ENCODE data around the gene MYO9A.

Gene MYO9A

GRCh38 chr15:72050700-72051099, 67.2 kb downstream of the MYO9A start:
- DNase-seq (ENCODE audit: low read depth) = peak; percentile 9
- TF ChIP-seq, protein P1, sequence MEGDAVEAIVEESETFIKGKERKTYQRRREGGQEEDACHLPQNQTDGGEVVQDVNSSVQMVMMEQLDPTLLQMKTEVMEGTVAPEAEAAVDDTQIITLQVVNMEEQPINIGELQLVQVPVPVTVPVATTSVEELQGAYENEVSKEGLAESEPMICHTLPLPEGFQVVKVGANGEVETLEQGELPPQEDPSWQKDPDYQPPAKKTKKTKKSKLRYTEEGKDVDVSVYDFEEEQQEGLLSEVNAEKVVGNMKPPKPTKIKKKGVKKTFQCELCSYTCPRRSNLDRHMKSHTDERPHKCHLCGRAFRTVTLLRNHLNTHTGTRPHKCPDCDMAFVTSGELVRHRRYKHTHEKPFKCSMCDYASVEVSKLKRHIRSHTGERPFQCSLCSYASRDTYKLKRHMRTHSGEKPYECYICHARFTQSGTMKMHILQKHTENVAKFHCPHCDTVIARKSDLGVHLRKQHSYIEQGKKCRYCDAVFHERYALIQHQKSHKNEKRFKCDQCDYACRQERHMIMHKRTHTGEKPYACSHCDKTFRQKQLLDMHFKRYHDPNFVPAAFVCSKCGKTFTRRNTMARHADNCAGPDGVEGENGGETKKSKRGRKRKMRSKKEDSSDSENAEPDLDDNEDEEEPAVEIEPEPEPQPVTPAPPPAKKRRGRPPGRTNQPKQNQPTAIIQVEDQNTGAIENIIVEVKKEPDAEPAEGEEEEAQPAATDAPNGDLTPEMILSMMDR (conservative IDR thresholded peaks at IDR 0.05; ENCODE audit: control insufficient read depth, insufficient read depth, low read depth, low read length) = no peak
- H3K4me3 ChIP-seq (ENCODE audit: control insufficient read depth, low read depth, low read length) = no peak overlapping the region

- no peak overlapping the region for H3K4me3 ChIP-seq (ENCODE audit: control insufficient read depth, low read depth, low read length)
- DNase-seq (ENCODE audit: low read depth) = peak; percentile 52
- TF ChIP-seq, protein P1 (conservative IDR thresholded peaks at IDR 0.05; ENCODE audit: control insufficient read depth, insufficient read depth, low read depth, low read length) = no peak
Measured at GRCh38 chr15:72047020-72047419, 70.9 kb downstream of the MYO9A start.

- TF ChIP-seq, protein P1 (conservative IDR thresholded peaks at IDR 0.05; ENCODE audit: control insufficient read depth, insufficient read depth, low read depth, low read length) = no peak
- no peak for DNase-seq (ENCODE audit: low read depth)
- H3K4me3 ChIP-seq (ENCODE audit: control insufficient read depth, low read depth, low read length) = no peak overlapping the region
Measured at GRCh38 chr15:72044956-72045355, 73.0 kb downstream of the MYO9A start.

- no peak overlapping the region for H3K4me3 ChIP-seq (ENCODE audit: control insufficient read depth, low read depth, low read length)
- no peak for DNase-seq (ENCODE audit: low read depth)
- TF ChIP-seq, protein P1 (conservative IDR thresholded peaks at IDR 0.05; ENCODE audit: control insufficient read depth, insufficient read depth, low read depth, low read length) = no peak
Measured at GRCh38 chr15:72042865-72043264, 75.1 kb downstream of the MYO9A start.

DNA sequence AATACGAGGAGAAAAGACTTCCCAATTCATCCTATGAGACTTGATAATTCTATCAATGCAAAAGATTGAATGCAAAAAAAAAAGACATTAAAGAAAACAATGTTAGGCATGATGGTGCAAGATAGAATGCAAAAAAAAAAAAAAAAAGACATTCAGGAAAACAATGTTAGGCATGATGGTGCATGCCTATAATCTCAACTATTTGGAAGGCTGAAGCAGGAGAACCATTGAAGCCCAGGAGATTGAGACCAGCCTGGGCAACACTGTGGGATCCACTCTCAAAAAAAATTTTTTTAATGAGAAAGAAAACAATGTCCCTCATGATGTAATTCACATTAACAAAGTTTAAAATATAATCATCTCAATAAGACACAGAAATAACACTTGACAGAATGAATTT, 75.9 kb downstream of the MYO9A start:
- H3K4me3 ChIP-seq (ENCODE audit: control insufficient read depth, low read depth, low read length) = no peak overlapping the region
- no peak for DNase-seq (ENCODE audit: low read depth)
- TF ChIP-seq, protein P1 (conservative IDR thresholded peaks at IDR 0.05; ENCODE audit: control insufficient read depth, insufficient read depth, low read depth, low read length) = no peak

DNA sequence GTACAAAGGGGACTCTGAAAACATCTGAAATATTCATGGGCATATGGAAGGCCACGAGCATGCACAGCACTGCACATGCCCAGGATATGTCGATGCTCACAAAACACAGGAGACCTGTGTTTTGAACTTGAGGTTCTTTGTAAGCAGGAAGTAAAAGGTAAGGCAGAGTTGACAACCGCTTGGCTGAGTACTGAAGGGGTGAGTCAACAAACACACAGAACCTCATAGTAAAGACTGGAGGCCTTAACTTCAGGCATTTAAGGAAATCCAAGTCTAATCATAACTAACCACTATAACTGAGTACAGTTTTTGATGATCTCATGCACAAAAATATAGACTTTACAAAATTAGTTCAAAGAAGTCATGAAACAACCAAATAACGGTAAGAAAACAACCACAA, 80.6 kb downstream of the MYO9A start:
- peak; percentile 28 for DNase-seq (ENCODE audit: low read depth)
- TF ChIP-seq, protein P1 (conservative IDR thresholded peaks at IDR 0.05; ENCODE audit: control insufficient read depth, insufficient read depth, low read depth, low read length) = no peak
- no peak overlapping the region for H3K4me3 ChIP-seq (ENCODE audit: control insufficient read depth, low read depth, low read length)

Measured in fibroblast of mammary gland (primary cell).